Duodenal mucosa (tissue), 2 donors: Measurements from ENCODE around the gene LIMS2.

ENCODE experiments used
- H3K27ac ChIP-seq: one replicate; pipeline ENCODE4 v1.7.0; 2013; ENCODE audit warnings: low read depth, low read length
- H3K27me3 ChIP-seq, 2 donors: one replicate each; pipeline ENCODE4 v1.7.0; 2013; ENCODE audit warnings: low read length in 2 of 2, control low read depth in 1 of 2; ENCODE audit not compliant: insufficient read depth in 2 of 2, control insufficient read depth in 1 of 2
- H3K36me3 ChIP-seq, 2 donors: one replicate each; pipeline ENCODE4 v1.7.0; 2013; ENCODE audit warnings: low read length in 2 of 2, control low read depth in 1 of 2; ENCODE audit not compliant: insufficient read depth in 2 of 2, control insufficient read depth in 1 of 2
- H3K4me1 ChIP-seq, 2 donors: one replicate each; pipeline ENCODE4 v1.7.0; 2013; ENCODE audit warnings: low read length in 2 of 2, control low read depth in 1 of 2; ENCODE audit not compliant: insufficient read depth in 2 of 2, control insufficient read depth in 1 of 2
- H3K4me3 ChIP-seq, 2 donors: one replicate each; pipeline ENCODE4 v1.7.0; 2013; ENCODE audit warnings: low read length in 2 of 2, low read depth in 1 of 2
- H3K9ac ChIP-seq, 2 donors: one replicate each; pipeline ENCODE4 v1.7.0; 2013; ENCODE audit warnings: low read length in 2 of 2, low read depth in 1 of 2
- H3K9me3 ChIP-seq, 2 donors: one replicate each; pipeline ENCODE4 v1.7.0; 2013; ENCODE audit warnings: low read length in 2 of 2, control low read depth in 1 of 2; ENCODE audit not compliant: control insufficient read depth in 1 of 2

The LIMS2 gene

DNA sequence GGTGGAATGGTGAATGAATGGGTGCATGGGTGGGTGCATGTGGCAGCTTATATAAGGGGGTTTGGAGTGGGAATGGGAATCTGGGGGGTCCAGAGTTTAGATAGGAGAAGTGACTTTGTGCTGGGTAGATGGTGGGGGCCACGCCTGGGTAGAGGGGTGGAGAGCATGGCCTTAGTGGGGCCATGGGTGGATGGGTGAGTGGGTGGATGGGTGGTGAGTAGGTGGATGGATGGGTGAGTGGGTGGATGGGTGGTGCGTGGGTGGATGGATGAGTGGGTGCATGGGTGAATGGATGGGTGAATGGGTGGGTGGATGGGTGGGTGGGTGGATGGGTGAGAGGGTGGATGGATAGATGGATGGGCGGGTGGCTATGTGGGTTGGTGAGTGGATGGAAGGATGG is 86.0 kb downstream of the LIMS2 start:
- H3K4me1 ChIP-seq, result no peaks in the 10 kb centered on the region
- no peak overlapping the region for H3K9ac ChIP-seq
- no peak overlapping the region for H3K4me3 ChIP-seq
- no peaks in the 10 kb centered on the region for H3K27me3 ChIP-seq
- no peak overlapping the region for H3K27ac ChIP-seq
- peaks cover 27 to 57% of the 10 kb centered on the region in 2 donors for H3K36me3 ChIP-seq
- H3K9me3 ChIP-seq, result no peaks in the 10 kb centered on the region
